NCI-H146 treated with DMSO at 0.1 percent for 48 hours (cell line): Measurements from ENCODE around the gene NEK6.

Experiments used
- DNase-seq: peaks from one replicate; lab custom pipeline; 2025; ENCODE audit not compliant: unreplicated experiment; lab: John Stamatoyannopoulos, UW

NEK6 gene

GRCh38 chr9:124368692-124369091, 110.9 kb downstream of the NEK6 start:
- DNase-seq: no peak

GRCh38 chr9:124369231-124369797, 111.6 kb downstream of the NEK6 start:
- DNase-seq: no peak

DNA sequence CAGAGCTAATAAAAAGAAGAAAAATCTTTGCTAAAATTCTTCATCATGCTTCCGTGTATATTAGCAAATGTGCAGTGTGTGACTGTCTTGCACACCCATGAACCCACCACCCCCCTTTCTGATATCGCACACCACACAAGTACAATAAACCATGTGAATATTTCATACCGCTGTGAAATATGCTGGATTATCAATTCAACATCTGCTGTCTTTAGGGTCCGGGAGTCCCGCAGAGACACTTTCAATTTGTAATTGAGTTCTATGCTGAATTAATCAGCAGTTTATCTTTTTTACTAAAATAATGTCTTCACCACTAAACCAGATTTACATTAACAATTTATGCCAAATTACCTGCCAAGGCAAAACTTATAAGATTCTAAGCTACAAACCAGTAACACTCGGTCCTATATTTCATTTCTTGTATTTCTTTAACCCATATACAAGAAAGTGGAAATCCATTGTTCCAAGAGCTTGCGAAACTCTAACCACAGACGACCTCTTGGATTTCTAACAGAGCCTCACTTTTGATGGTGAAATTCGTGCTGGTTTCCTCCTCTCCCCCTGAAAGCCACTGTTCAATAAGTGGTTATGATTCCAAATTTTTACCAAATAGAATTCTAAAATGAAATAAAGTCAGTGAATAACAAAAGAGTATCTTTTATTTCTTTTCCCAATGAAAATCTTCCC, 113.3 kb downstream of the NEK6 start:
- no peak for DNase-seq

- no peak for DNase-seq
These were observed 114.3 kb downstream of the NEK6 start for GRCh38 chr9:124372038-124372437.

DNA sequence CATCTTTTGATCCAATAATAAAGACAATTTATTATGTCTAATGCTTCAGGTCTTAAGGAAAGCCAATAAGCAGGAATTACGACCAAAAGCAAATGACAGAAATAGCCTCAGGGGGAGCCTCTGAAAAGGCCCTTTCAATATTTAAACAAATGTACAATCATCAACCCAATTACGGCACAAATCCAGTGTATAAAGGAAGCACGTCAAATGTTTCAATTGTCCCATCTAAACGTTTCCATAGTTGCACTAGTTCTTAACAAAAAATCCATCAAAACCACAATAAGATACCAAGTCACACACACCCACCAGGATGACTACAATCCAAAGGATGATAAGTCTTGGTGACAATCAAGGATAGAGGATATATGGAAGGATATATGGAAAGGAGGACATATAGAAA, 115.6 kb downstream of the NEK6 start:
- DNase-seq: peak; percentile 58

DNA sequence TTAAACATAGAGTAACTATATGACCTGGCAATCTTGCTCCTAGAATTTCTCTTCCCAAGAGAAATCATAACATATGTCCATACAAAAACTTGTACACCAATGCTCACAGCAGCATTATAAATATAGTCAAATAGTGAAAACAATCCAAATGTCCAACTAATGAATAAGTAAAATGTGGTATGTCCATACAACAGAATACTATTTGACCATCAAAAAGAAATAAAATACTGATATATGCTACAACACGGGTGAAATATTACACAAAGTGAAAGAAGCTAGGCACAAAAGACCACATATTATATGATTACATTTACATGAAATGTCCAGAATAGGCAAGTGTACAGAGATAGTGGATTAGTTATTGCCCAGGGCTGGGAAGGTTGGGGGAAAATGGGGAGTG, 116.1 kb downstream of the NEK6 start:
- no peak for DNase-seq

DNA sequence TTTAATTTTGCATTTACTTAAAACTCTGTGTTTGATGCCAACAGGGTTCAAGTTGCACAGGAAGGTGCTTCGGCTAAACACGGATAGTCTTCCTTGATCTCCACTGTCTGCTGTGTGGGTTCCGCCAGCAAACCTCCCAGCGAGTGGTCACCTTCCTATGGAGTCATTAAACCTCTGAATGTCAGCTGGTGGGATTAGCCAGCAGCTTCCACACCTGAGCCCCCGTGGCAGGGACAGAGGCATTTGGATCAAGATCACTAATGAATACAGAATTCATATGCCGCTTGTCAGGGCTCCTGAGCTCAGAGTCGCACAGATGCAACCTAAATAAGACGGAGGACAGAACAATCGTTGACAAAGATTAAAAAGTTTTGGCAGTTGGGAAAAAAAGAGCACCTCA, 118.0 kb downstream of the NEK6 start:
- no peak for DNase-seq

- no peak for DNase-seq
These were observed 118.6 kb downstream of the NEK6 start for GRCh38 chr9:124376329-124376728.

- no peak for DNase-seq
These were observed 120.0 kb downstream of the NEK6 start for GRCh38 chr9:124377551-124378406.

DNA sequence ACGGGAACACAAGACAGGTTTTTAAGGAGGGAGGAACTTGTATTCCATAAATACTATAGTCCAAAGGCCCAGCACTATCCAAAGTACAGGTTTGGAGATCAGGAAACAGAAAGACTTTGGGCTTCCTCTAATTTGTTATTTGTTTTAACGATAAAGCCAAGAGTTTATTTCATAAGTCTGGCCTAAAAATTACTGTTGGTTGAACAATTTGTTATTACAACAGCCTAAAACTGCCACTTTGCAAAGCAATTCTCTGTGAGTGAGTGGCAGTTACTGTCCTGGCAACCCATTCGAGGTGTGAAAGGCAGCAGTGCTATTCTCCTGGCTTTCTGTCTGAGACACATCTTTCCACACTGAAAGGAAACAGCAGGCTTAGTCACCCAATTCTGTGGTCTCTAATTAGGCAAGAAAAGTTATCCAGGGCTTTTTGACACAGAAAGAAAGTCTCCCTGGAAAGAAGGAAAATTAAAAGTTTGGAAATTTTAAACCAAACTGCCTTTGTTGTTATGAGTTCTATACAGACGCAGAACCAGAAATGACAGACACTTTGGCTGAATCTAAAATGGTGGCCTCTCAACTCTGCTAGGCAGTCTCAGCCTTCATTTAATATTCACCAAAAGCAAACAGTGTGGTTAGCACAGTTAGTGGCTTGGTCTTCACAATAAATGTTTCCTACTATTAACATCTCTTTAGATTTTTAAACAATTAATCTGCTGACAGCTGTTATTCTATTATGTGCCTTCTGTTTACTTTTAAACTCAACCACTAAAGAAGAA, 123.6 kb downstream of the NEK6 start:
- peak; percentile 20 for DNase-seq

- DNase-seq: no peak
These were observed 126.5 kb downstream of the NEK6 start for GRCh38 chr9:124384210-124384609.

DNA sequence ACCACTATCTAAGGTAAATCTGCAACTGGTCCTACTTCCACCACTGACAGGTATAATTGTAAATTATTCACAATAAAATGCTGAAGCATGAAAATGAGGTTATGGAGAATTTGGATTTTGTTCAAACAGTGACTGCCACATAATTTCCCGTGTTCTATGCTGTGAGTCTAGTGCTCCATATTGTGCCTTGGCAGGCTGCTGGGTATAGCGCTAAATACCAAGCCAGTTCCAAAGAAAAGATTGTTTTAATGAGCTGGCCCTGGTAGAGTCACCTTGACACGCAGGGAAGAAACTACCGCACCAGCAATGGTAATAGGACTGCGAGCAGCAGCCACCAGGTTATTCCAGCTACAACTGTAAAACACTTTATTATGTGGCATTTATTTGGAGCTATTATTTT, 127.1 kb downstream of the NEK6 start:
- DNase-seq: no peak

- peak; percentile 81 for DNase-seq
These were observed 127.9 kb downstream of the NEK6 start for GRCh38 chr9:124385623-124386022.

- peak; percentile 14 for DNase-seq
These were observed 128.5 kb downstream of the NEK6 start for GRCh38 chr9:124386201-124386600.

- DNase-seq: no peak
These were observed 130.7 kb downstream of the NEK6 start for GRCh38 chr9:124388275-124389048.

- no peak for DNase-seq
These were observed 131.6 kb downstream of the NEK6 start for GRCh38 chr9:124389146-124389939.

GRCh38 chr9:124390794-124391658, 133.3 kb downstream of the NEK6 start:
- DNase-seq: no peak

DNA sequence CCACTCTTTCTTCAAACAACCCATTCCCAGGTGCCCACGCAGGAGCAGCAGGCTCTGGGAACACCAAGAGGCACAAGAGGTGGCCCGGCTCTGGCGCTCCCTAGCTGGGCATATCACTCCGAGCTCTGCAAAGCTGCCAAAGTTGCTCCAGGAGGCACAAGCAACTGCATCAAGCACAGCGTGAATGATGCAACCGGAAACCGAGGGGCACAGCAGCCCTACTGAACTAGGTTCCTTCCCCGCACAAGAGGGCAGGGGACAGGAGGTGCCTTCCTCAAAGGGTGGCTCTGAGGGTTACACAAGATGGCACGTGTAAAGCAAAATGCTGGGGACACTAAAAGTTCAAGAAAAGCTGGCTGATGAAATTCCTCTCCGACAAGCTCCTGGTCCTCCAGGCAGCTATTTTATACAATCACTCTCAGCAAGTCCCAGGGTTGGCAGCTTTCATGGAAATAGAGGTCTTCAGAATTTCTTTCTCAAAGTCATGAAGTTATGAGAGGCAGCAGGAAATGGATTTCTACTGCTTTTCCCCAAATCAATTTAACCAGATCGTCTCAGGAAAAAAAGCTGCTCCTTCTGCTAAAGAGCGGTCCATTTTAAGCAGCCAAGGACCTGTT, 134.6 kb downstream of the NEK6 start:
- no peak for DNase-seq
